HG03378 (cell line): ENCODE results near the gene ENTPD7.
"Not testable (repeated sequence)": the region's sequence is repeated elsewhere in the genome, so short reads cannot be mapped to it uniquely, and the experiment has no call there.

ENCODE experiments used
- ATAC-seq: cut with Tn5 transposase; IDR thresholded peaks from one replicate; pipeline ENCODE4 v1.9.1; 2021; ENCODE audit warnings: mild to moderate bottlenecking, moderate library complexity; ENCODE audit not compliant: unreplicated experiment

Gene ENTPD7

DNA sequence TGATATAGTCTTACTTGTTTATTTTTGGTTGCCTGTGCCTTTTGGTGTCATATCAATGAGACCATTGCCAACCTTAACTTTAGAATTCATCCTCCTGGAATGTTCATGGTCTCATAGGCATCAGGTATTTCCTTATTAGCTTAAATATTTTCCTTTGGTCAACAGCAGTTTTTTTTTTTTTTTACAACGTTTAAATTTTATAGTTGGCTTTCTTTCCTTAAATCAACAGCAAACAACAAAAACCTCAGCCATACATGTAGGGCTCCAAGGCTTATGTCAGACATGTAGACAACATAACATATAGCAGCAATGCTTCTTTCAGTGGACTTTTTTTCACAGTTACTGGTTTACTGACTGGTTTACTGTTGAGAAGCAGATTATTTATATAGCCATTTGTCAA, 22.7 kb downstream of the ENTPD7 start:
- ATAC-seq: no peak

DNA sequence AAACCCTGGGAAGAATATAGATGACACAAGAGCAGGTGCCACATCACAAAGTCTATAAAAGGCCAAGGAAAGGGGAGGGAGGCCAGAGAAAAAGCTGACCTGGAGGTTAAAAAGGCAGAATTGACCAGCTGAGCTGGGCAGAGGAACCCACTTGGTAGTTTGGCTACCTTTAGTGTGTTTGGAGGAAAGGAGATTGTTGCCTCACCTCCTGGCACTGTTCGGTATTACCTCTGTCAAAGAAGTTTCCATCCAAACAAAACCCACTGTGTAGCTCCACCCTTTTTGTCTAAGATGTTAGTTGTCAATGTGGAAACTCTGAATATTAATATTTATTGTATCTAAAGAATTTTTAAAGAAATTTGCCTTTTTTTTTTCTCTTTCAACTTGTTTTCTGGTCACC, 23.4 kb downstream of the ENTPD7 start:
- no peak for ATAC-seq

DNA sequence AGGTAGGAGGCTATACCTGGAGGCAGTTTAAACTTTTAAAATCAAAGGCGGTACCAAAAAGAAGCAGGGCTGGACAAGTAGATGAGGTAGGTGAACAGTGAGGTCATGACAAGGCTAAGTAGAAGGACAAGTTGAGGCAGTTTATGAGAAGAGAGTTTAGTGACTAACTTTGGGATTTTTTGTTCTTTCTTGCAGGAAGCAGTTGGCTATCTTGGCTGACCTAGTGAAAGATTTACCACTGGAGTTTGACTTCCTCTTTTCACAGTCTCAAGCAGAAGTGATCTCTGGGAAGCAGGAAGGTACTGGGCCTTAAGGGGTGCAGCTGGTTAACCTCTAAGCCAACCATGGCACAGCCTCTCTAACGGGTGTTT, 26.3 kb downstream of the ENTPD7 start:
- ATAC-seq: peak; percentile 92

- ATAC-seq: no peak
These were observed 30.2 kb downstream of the ENTPD7 start for GRCh38 chr10:99689461-99689860.

DNA sequence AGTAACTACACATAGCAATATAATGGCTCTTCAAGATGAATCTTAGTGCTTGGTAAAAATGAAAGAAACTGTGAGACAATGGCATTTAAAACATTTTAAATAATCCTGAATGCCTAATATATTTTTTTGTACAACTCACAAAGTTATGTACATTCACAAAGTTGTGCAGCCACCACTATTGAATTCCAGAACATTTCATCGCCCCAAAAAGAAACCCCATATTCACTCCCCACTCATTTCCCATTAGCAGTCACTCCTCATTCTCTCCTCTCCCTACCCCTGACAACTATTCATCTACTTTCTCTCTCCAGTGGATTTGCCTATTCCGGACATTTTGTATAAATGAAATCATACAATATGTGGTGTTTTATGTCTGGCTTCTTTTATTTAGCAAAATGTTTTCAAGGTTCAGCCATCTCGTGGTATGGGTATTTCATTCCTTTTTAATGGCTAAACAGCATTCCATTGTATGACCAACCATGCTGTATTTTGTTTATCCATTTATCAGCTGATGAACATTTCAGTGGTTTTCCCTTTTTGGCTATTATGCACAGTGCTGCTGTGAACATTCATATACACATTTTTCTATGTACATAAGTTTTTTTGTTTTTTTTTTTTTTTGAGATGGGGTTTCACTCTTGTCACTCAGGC, 34.7 kb downstream of the ENTPD7 start:
- ATAC-seq: no peak

DNA sequence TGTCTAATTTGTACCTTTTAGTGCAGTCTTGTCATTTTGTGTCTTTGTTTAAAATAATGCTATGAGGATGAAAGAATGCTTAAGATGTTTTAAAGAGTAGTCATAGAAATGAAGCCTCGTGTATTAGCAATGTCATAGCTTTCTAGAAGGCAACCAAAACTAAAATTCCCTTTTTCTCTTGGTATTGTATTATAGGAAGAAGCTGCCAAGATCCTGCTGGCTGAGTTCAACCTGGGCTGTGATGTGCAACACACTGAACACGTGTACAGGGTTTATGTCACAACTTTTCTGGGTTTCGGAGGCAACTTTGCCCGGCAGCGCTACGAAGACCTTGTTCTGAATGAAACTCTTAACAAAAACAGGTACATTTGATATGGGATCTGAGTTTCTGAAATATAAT, 36.5 kb downstream of the ENTPD7 start:
- no peak for ATAC-seq

- ATAC-seq: no peak
These were observed 39.3 kb downstream of the ENTPD7 start for GRCh38 chr10:99698504-99699080.

DNA sequence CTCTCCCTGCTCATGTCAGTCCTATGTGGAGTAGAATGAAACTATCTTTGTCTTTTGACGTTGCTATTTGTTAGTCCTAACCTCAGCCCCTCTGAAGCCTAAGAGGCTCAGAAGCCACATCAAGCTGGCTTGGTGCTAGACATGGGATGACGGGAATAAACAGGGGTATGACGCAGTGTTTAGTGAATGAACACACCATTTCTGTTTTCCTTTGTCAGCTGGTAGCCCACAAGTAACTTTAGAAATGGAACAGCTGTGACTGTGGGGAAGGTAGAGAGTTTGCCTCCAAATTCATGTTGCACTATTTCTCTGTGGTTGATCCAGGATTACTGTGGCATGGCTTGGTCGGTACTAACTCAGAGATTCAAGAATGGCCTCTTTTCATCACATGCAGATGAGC, 41.3 kb downstream of the ENTPD7 start:
- ATAC-seq: no peak

DNA sequence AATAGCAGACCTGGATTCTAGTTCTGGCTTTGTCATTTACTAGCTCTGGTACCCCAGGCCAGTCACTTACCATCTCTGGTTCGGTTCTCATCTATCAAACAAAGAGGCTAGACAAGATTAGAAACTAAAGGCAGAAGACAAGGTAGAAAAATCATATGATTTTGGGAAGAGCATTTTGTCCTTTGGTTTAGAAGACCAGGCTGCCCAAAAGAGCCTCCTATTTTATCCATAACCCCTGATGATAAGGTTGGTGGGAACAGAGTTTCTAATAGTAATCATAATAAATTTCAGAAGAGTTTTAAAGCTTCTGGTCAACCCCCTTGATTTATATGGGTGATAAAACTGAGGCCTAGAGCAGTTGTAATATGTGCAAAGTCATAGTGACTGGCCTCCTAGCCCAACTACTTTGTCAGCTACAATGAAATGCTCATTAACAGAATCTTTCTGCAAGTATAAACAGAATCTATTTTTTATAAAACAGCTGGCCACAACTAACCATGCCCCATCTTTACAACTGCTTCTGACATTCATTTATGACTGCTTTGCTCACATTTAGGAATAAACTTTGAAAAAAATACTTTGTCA, 49.2 kb downstream of the ENTPD7 start:
- ATAC-seq: no peak

DNA sequence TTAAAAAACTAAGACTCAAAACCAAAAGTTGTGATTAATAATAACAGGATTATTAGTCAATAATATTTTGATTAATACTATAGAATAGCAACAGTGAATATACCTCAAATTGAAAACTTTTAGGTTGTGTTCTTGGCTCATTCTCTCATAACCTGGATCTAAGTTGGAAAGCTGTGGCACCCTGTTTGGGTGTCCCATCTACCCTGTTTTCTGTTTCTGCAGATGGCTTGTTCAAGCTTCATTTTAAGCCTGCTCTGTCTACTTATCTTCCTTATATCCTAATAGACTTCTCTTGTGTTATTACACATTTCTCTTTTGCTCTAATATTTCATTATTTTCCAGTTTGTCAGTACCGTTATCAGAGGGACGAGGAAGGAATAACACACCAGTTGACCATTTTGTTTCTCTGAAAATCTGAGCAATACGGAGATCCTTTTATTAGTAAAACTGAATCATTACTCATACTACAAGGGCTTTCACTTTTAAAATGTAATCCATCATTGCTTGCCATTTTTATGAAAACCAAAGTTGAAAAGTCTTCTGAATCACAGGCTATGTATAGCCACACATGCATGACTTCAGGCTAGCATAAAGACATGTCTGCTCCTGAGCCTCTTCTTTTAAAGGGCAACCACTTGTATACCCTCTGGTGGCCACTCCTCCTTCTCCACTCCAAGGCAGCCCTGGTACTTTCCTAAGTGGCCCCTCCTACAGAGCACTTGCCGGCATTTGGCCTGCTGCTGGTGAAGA, 50.3 kb downstream of the ENTPD7 start:
- ATAC-seq: peak; percentile 76

GRCh38 chr10:99711129-99711719, 51.9 kb downstream of the ENTPD7 start:
- ATAC-seq: peak; percentile 62

DNA sequence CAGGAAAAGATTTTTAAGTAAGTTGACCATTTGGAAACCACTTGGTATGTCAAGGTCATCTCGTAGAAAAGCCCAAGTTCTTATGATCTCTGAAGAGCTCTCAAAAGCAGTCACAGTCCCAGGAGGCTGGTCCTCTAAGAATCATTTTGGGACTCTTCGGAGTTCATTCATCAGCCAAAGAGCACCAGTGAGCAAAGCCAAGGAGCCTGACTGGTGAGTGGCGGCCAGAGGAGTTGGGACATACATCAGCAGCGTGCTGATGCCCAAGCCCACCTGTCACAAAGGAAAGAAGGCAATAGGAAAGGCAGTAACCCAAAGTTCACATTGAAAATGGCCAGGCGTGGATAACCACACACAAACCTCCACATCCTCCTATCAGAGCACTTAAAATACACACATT, 55.1 kb downstream of the ENTPD7 start:
- no peak for ATAC-seq

DNA sequence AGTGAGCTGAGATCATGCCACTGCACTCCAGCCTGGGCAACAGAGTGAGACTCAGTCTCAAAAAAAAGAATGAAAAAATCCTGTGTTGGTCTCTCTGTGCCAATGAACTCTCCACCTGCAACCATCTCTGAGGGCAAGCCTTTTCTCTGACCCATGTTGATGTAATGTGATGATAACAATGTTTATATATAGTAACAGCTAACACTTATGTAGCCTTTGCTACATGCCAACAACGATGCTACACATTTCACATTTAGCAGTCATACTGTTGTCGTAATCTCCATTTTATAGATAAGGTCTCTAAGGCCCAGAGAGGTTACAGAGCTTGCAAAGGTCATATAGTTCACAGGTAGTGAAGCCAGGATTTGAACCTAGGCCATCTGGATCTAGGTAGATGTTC, 61.1 kb downstream of the ENTPD7 start:
- no peak for ATAC-seq

GRCh38 chr10:99730026-99730425, 70.7 kb downstream of the ENTPD7 start:
- ATAC-seq: no peak

GRCh38 chr10:99731306-99732032, 72.2 kb downstream of the ENTPD7 start:
- no peak for ATAC-seq

- ATAC-seq: peak; percentile 66
These were observed 72.9 kb downstream of the ENTPD7 start, which contains the start of the genes COX15 and CUTC for GRCh38 chr10:99732033-99732842. Gene COX15 (minus strand): TSS chr10:99732127. CDS start chr10:99732049, 78 bp downstream. Gene CUTC (plus strand): TSS chr10:99732234. CDS start chr10:99732349, 115 bp downstream.

DNA sequence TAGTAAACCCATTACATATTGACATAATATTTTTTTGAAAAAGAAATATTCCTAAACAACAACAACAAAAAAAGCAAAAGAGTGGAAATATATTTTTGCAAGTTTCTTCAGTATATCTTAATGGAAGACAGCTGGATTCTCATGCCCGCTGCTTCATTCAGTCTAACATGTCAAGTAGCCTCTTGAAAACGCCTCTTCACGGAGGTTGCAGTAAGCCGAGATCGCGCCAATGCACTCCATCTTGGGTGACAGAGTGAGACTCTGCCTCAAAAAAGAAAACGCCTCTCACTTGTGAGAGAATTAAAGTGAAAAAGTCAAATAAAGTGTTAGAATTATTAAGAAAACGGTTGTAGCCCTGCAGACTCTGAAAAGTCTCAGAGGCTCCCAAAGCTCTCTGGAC, 74.1 kb downstream of the ENTPD7 start:
- ATAC-seq: no peak

GRCh38 chr10:99734111-99734510, 74.8 kb downstream of the ENTPD7 start:
- not testable (repeated sequence) for ATAC-seq

- ATAC-seq: no peak
These were observed 81.0 kb downstream of the ENTPD7 start for GRCh38 chr10:99740260-99740659.
